ENCODE results near the gene SLC44A5.
"Not testable (repeated sequence)": the region's sequence is repeated elsewhere in the genome, so short reads cannot be mapped to it uniquely, and the experiment has no call there.

Gene SLC44A5

DNA sequence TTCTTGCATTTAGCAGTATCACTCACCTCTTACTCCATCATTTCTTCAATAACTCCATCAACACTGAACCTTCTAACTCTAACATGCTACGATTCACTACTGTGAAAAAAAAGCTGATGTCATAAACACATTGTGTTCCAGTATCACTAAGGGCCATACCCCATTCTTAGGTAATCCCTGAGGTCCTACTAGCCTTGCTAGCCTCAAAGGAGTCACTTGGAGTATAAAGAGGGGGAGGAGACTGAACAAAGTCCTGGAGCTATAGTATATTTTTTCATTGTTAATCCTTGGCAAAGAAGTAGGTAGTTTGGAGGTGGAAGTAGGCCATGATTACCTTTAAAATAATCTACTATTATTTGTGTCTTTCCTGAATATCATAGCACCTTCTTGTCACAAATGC lies at the start of gene SLC44A5:
Gene SLC44A5, minus strand, starts transcription at position 101 of the 400 bp plus-strand sequence. CDS start 69,667 bp downstream, outside the sequence.
- no peak for DNase-seq (ENCODE audit: low read depth)

DNA sequence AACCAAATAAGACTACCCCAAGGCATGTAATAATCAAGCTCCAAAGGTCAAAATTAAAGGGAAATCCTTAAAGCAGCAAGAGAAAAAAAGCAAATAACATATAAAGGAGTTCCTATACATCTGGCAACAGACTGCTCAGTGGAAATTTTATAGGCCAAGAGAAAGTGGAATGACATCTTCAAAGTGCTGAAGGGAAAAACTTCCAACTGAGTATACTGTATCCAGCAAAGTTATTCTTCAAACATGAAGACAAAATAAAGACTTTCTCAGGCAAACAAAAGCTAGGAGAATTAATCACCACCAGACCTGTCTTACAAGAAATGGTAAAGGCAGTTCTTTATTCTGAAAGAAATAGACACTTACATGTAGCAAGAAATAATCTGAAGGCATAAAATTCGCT lies 45.0 kb upstream of the SLC44A5 start:
- DNase-seq (ENCODE audit: low read depth), result no peak

DNA sequence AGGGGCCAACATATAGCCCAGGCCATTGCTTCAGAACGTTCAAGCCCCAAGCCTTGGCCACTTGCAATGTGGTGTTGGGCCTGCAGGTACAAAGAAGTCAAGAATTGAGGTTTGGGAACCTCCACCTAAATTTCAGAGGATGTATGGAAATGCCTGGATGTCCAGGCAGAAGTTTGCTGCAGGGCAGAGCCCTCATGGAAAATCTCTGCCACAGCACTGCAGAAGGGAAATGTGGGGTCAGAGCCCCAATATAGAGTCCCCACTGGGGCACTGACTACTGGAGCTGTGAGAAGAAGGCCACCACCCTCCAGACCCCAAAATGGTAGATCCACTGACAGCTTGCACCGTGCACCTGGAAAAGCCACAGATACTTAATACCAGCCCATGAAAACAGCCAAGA lies 36.3 kb upstream of the SLC44A5 start:
- not testable (repeated sequence) for DNase-seq (ENCODE audit: low read depth)

GRCh38 chr1:75645153-75645552 lies 34.2 kb upstream of the SLC44A5 start:
- not testable (repeated sequence) for DNase-seq (ENCODE audit: low read depth)

- DNase-seq (ENCODE audit: low read depth), result no peak
Measured at GRCh38 chr1:75643460-75643859, 32.5 kb upstream of the SLC44A5 start.

DNA sequence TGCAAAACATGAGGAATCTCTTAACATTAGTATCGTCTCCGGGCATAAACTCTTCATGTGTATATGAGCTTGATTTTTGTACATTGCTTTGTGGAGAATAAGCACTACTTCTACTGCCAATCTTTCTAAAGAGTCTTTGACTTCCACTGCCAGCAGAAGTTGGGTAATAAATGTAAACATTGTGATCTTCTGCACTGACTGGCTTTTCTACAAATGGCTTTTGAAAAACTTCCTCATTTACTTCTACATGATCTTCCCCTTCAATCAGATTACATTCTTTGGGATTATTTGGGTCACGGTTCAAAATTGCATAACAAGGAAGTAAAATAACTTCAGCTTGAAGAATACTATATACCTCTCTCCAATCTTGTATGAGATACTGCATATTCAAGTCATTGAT lies 30.4 kb upstream of the SLC44A5 start:
- no peak for DNase-seq (ENCODE audit: low read depth)

DNA sequence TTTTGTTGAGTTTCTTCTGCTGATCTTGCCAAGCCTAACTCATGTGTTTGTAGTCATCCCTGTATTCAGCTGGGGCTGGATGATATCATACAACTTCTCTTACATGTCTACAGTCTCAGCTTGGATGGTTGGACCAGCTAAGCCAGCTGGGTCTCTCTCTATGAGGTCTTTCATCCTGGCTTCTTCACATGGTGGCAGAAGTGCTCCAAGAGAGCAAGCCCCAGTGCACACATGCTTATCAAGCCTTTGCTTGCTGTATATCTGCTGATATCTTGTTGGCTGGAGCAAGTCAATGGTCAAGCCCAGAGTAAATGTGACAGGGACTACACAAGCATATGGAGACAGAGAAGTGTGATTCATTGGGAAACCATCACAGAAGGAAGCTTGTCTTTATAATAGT lies 29.2 kb upstream of the SLC44A5 start:
- no peak for DNase-seq (ENCODE audit: low read depth)

DNA sequence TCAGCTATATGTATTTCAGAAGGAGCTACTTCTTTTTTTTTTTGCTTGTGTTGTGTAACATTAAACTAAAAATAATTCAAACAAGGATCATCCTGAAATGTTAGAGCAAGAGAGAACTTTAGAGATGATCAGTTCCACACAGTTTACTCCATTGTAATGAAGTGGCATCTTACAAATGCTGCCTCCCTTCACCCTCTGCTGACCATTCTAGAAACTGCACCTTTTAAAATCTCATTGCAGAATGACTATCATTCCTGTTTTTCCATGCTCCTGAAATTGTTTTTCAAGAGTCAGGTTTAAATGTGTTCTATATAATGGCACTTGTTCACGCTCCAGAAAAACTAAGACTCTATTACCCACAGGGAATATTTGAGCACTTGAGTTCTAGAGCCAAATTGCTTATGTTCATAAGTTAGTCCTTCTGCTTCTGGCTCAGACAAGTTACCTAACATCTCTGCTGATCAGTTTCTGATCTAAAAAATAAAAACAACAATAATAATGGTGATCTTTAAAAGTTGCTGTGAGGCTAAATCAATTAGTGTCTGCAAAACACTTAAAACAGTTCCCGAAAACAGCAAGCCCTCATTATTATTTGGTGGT lies 21.5 kb upstream of the SLC44A5 start:
- no peak for DNase-seq (ENCODE audit: low read depth)

DNA sequence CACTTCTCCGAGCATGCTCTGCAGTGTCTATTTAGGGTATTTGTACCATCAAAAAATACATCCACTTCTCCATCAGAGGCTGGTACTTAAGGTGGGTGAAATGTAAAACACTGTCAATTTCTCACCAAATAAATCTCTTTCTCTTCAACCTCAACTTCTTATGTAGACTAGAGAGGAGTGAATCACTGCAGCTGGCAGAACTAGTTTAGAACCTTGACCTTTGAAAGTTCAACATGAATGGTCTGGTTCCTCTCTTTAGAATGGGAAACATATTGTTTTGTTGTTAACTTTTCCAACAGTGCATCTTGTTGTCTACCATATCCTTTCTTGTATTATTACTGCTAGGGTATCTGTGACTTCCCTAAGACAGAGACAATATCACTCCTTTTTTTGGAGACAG lies 20.1 kb upstream of the SLC44A5 start:
- DNase-seq (ENCODE audit: low read depth), result no peak

- DNase-seq (ENCODE audit: low read depth), result no peak
Measured at GRCh38 chr1:75630004-75630594, 19.2 kb upstream of the SLC44A5 start.

- no peak for DNase-seq (ENCODE audit: low read depth)
Measured at GRCh38 chr1:75625795-75626194, 14.9 kb upstream of the SLC44A5 start.

DNA sequence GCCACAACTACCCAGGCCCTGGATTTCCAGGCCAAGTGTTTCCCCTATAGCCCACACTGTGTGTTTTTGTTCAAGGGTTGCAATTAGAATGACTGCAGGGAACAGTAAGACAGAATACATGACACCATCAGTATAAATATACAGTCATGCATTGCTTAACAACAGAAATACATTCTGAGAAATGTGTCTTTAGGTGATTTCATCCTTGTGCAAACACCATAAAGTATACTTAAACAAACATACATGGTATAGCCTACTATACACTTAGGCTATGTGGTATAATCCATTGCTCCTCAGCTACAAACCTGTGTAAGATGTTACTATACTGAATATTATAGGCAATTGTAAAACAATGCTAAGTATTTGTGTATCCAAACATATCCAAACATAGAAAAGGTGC lies 7.5 kb upstream of the SLC44A5 start:
- no peak for DNase-seq (ENCODE audit: low read depth)

DNA sequence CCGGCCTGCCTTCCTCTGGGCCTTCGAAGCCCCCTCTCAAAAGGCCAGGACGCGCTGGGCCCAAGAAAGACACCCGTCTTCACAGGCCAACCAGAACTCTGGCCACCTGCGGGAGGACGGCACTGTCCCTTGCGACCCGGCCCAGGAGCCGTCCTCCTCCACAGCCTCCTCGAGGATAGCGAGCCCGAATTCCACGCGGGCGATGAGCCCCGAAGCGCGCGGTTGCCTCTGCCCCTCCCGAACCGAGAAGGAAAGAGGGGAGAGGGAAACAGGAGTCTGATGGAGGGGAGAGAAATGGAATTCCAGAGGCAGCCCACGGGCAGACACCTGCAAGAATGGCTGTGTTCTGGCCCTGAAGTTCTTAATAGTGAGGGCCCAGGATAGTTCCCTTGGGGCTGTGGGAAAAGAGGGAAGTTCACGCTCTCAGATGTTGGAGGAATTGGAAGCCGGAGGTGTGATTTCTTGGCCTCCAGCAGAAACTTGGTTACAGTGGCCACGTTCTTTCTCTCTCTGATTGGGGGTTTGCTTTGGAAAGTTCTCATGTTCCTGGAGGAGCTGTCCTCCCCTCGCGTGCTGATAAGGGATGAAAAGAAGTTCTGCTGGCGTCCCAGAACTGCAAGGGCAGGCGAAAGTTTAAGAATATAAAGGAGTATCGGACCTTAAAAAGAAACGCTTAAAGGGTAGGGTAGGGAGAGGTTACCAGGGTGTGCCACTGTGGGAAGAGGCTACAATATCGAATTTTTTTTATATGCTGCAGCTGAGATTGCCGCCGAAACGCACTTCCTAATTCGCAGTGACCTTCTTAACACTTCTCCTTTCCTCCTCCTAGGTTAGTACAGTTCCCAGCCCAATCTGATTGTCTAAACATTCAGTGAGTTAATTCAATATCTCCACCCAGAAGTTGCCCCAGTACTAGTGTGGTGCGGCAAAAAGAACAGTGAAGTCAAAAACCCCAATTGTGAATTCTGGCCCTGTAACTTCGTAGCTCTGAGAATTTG lies 5.8 kb upstream of the SLC44A5 start:
- no peak for DNase-seq (ENCODE audit: low read depth)

- no peak for DNase-seq (ENCODE audit: low read depth)
Measured at GRCh38 chr1:75615613-75616435, 4.9 kb upstream of the SLC44A5 start.

- DNase-seq (ENCODE audit: low read depth), result no peak
Measured at GRCh38 chr1:75614399-75614756, 3.5 kb upstream of the SLC44A5 start.

- no peak for DNase-seq (ENCODE audit: low read depth)
Measured at GRCh38 chr1:75613916-75614315, 3.0 kb upstream of the SLC44A5 start.

DNA sequence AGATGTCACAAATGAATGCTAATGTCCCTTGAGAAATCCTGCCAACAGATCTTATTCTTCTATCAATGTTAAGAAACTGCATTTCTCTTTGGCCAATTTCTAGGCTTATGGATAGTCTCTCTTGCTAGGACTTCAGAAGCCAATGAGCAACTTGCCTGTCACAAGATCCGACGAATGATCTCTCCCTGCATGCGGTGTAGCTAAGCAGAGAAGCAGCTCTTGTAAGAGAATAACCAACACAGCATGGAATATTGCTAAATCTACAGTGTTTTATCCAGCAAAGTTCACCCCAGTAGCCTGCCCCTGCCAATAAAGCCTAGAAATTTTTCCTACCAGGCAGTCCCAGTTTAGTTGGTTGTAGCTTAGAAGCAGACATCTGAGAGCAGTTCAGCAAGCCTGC lies 2.1 kb upstream of the SLC44A5 start:
- no peak for DNase-seq (ENCODE audit: low read depth)

DNA sequence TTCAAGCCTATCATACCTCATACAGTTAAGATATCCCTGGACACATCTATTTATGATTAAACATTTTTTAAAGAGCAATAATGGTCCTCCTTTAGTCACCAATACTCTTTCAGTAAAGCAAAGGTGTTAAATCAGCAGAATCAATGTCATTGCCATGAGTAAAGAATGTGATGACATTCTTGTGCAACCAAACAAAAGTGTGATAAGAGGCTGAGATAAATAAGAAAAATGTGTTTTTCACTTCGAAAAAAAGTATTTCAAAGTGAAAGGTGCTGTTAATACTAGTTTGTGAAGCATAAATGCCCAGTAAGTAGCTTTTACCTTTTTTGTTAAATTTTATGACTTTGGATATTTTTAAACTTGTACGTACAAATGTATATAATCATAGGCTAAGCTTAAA lies 8.4 kb downstream of the SLC44A5 start:
- no peak for DNase-seq (ENCODE audit: low read depth)

GRCh38 chr1:75600781-75601180 lies 10.1 kb downstream of the SLC44A5 start:
- DNase-seq (ENCODE audit: low read depth), result no peak

- no peak for DNase-seq (ENCODE audit: low read depth)
Measured at GRCh38 chr1:75594327-75594726, 16.6 kb downstream of the SLC44A5 start.

DNA sequence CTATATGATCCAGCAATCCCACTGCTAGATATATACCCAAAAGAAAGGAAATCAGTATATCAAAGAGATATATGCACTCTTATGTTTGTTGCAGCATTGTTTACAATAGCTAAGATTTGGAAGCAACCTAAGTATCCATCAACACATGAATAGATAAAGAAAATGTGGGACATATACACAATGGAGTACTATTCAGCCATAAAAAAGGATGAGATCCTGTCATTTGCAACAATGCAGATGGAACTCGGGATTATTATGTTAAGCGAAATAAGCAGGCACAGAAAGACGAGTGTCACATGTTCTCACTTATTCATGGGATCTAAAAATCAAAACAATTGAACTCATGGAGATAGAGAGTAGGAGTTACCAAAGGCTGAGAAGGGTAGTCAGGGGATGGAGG lies 17.5 kb downstream of the SLC44A5 start:
- not testable (repeated sequence) for DNase-seq (ENCODE audit: low read depth)

DNA sequence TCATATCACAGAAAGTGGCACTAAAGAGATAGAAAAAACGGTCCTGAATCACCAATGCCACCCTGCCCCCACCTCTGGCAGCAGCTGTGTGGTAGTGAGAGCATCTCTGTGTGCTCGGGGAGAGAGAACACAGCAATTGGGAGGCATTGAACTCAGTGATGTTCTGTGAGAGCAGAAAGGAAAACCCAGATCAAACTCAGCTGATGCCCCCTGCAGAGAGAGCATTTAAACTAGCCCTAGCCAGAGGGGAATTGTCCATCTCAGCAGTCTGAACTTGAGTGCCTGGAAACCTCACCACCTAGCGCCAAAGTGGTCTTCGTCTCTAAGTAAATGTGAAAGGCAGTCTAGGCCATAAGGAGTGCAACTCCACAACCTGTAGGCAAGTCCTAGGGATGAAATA lies 21.3 kb downstream of the SLC44A5 start:
- no peak for DNase-seq (ENCODE audit: low read depth)

Measured in activated T-helper 9 cell treated with anti-CD3 and anti-CD28 coated beads, Interleukin-2, amount 50 U/mL, for 16 hours (primary cell).